Measurements from ENCODE around the gene CES3.

CES3 gene

DNA sequence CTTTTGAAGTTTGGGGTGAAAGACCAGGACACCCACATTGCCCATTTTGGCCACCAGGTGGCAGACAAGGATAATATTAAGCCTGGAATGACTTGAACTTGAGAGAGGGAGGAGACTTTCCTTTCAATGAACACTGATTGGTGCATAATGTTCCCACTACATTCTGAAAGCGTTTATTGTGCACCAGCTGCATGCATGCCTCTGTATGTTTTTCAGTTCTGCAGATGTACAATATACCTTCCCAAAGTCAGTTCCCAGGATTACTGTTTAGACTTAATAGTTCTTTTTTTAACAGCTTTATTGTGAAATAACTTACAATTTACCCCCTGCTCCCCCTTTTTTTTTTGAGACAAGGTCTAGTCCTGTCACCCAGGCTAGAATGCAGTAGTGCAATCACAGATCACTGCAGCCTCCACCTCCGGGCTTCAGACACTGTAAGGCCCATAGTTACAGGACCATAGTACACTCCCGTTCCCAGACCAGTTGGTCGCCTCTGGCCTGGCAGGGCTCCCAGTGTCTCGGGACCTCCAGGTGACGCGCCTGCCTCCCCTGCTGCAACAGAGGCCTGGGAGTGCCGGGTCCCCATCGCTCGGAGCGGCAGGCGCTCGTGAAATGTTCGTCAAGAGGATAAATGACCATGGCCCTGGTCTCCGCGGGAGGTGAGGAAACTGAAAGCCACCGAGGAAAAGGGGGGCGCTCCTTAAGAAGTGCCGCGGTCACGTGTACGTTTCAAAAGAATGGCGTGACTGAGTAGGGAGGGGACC lies 13.6 kb upstream of the CES3 start (continued):
- TF ChIP-seq, protein P1, sequence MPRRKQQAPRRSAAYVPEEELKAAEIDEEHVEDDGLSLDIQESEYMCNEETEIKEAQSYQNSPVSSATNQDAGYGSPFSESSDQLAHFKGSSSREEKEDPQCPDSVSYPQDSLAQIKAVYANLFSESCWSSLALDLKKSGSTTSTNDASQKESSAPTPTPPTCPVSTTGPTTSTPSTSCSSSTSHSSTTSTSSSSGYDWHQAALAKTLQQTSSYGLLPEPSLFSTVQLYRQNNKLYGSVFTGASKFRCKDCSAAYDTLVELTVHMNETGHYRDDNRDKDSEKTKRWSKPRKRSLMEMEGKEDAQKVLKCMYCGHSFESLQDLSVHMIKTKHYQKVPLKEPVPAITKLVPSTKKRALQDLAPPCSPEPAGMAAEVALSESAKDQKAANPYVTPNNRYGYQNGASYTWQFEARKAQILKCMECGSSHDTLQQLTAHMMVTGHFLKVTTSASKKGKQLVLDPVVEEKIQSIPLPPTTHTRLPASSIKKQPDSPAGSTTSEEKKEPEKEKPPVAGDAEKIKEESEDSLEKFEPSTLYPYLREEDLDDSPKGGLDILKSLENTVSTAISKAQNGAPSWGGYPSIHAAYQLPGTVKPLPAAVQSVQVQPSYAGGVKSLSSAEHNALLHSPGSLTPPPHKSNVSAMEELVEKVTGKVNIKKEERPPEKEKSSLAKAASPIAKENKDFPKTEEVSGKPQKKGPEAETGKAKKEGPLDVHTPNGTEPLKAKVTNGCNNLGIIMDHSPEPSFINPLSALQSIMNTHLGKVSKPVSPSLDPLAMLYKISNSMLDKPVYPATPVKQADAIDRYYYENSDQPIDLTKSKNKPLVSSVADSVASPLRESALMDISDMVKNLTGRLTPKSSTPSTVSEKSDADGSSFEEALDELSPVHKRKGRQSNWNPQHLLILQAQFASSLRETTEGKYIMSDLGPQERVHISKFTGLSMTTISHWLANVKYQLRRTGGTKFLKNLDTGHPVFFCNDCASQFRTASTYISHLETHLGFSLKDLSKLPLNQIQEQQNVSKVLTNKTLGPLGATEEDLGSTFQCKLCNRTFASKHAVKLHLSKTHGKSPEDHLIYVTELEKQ (tag by site-specific recombination; IDR thresholded peaks at IDR 0.05; ENCODE audit: borderline replicate concordance) = no peak
- no peak for TF ChIP-seq ZNF747 (tag by site-specific recombination; IDR thresholded peaks at IDR 0.05)
- TF ChIP-seq KLF16 (tag by site-specific recombination; IDR thresholded peaks at IDR 0.05) = no peak
- TF ChIP-seq ZNF791 (tag by site-specific recombination; IDR thresholded peaks at IDR 0.05) = no peak
- TF ChIP-seq, protein P2, sequence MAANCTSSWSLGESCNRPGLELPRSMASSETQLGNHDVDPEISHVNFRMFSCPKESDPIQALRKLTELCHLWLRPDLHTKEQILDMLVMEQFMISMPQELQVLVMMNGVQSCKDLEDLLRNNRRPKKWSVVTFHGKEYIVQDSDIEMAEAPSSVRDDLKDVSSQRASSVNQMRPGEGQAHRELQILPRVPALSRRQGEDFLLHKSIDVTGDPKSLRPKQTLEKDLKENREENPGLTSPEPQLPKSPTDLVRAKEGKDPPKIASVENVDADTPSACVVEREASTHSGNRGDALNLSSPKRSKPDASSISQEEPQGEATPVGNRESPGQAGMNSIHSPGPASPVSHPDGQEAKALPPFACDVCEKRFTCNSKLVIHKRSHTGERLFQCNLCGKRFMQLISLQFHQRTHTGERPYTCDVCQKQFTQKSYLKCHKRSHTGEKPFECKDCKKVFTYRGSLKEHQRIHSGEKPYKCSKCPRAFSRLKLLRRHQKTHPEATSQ (tag by site-specific recombination; IDR thresholded peaks at IDR 0.05) = no peak
- TF ChIP-seq ZNF292 (tag by site-specific recombination; IDR thresholded peaks at IDR 0.05; ENCODE audit: borderline replicate concordance, low read depth) = no peak
- TF ChIP-seq, protein P3, sequence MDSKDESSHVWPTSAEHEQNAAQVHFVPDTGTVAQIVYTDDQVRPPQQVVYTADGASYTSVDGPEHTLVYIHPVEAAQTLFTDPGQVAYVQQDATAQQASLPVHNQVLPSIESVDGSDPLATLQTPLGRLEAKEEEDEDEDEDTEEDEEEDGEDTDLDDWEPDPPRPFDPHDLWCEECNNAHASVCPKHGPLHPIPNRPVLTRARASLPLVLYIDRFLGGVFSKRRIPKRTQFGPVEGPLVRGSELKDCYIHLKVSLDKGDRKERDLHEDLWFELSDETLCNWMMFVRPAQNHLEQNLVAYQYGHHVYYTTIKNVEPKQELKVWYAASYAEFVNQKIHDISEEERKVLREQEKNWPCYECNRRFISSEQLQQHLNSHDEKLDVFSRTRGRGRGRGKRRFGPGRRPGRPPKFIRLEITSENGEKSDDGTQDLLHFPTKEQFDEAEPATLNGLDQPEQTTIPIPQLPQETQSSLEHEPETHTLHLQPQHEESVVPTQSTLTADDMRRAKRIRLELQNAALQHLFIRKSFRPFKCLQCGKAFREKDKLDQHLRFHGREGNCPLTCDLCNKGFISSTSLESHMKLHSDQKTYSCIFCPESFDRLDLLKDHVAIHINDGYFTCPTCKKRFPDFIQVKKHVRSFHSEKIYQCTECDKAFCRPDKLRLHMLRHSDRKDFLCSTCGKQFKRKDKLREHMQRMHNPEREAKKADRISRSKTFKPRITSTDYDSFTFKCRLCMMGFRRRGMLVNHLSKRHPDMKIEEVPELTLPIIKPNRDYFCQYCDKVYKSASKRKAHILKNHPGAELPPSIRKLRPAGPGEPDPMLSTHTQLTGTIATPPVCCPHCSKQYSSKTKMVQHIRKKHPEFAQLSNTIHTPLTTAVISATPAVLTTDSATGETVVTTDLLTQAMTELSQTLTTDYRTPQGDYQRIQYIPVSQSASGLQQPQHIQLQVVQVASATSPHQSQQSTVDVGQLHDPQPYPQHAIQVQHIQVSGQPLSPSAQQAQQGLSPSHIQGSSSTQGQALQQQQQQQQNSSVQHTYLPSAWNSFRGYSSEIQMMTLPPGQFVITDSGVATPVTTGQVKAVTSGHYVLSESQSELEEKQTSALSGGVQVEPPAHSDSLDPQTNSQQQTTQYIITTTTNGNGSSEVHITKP (tag by site-specific recombination; IDR thresholded peaks at IDR 0.05) = peak; percentile 83
- TF ChIP-seq ZNF112 (tag by site-specific recombination; IDR thresholded peaks at IDR 0.05) = no peak
- TF ChIP-seq, protein P4, sequence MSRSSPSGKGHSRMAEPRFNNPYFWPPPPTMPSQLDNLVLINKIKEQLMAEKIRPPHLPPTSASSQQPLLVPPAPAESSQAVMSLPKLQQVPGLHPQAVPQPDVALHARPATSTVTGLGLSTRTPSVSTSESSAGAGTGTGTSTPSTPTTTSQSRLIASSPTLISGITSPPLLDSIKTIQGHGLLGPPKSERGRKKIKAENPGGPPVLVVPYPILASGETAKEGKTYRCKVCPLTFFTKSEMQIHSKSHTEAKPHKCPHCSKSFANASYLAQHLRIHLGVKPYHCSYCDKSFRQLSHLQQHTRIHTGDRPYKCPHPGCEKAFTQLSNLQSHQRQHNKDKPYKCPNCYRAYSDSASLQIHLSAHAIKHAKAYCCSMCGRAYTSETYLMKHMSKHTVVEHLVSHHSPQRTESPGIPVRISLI (tag by site-specific recombination; IDR thresholded peaks at IDR 0.05) = no peak
- TF ChIP-seq, protein P5, sequence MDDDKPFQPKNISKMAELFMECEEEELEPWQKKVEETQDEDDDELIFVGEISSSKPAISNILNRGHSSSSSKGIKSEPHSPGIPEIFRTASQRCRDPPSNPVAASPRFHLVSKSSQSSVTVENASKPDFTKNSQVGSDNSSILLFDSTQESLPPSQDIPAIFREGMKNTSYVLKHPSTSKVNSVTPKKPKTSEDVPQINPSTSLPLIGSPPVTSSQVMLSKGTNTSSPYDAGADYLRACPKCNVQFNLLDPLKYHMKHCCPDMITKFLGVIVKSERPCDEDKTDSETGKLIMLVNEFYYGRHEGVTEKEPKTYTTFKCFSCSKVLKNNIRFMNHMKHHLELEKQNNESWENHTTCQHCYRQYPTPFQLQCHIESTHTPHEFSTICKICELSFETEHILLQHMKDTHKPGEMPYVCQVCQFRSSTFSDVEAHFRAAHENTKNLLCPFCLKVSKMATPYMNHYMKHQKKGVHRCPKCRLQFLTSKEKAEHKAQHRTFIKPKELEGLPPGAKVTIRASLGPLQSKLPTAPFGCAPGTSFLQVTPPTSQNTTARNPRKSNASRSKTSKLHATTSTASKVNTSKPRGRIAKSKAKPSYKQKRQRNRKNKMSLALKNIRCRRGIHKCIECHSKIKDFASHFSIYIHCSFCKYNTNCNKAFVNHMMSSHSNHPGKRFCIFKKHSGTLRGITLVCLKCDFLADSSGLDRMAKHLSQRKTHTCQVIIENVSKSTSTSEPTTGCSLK (tag by site-specific recombination; IDR thresholded peaks at IDR 0.05) = no peak
- TF ChIP-seq ZXDB (tag by site-specific recombination; IDR thresholded peaks at IDR 0.05) = no peak
- TF ChIP-seq ZNF2 (tag by site-specific recombination; IDR thresholded peaks at IDR 0.05) = no peak
- no peak for TF ChIP-seq ZNF266 (tag by site-specific recombination; IDR thresholded peaks at IDR 0.05; ENCODE audit: low read depth)
- TF ChIP-seq YY1 (tag by site-specific recombination; IDR thresholded peaks at IDR 0.05) = no peak
- TF ChIP-seq, protein P6, sequence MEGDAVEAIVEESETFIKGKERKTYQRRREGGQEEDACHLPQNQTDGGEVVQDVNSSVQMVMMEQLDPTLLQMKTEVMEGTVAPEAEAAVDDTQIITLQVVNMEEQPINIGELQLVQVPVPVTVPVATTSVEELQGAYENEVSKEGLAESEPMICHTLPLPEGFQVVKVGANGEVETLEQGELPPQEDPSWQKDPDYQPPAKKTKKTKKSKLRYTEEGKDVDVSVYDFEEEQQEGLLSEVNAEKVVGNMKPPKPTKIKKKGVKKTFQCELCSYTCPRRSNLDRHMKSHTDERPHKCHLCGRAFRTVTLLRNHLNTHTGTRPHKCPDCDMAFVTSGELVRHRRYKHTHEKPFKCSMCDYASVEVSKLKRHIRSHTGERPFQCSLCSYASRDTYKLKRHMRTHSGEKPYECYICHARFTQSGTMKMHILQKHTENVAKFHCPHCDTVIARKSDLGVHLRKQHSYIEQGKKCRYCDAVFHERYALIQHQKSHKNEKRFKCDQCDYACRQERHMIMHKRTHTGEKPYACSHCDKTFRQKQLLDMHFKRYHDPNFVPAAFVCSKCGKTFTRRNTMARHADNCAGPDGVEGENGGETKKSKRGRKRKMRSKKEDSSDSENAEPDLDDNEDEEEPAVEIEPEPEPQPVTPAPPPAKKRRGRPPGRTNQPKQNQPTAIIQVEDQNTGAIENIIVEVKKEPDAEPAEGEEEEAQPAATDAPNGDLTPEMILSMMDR (tag by site-specific recombination; IDR thresholded peaks at IDR 0.05) = peak; percentile 62
- TF ChIP-seq, protein P7, sequence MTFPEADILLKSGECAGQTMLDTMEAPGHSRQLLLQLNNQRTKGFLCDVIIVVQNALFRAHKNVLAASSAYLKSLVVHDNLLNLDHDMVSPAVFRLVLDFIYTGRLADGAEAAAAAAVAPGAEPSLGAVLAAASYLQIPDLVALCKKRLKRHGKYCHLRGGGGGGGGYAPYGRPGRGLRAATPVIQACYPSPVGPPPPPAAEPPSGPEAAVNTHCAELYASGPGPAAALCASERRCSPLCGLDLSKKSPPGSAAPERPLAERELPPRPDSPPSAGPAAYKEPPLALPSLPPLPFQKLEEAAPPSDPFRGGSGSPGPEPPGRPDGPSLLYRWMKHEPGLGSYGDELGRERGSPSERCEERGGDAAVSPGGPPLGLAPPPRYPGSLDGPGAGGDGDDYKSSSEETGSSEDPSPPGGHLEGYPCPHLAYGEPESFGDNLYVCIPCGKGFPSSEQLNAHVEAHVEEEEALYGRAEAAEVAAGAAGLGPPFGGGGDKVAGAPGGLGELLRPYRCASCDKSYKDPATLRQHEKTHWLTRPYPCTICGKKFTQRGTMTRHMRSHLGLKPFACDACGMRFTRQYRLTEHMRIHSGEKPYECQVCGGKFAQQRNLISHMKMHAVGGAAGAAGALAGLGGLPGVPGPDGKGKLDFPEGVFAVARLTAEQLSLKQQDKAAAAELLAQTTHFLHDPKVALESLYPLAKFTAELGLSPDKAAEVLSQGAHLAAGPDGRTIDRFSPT (tag by site-specific recombination; IDR thresholded peaks at IDR 0.05) = no peak
- TF ChIP-seq, protein P8, sequence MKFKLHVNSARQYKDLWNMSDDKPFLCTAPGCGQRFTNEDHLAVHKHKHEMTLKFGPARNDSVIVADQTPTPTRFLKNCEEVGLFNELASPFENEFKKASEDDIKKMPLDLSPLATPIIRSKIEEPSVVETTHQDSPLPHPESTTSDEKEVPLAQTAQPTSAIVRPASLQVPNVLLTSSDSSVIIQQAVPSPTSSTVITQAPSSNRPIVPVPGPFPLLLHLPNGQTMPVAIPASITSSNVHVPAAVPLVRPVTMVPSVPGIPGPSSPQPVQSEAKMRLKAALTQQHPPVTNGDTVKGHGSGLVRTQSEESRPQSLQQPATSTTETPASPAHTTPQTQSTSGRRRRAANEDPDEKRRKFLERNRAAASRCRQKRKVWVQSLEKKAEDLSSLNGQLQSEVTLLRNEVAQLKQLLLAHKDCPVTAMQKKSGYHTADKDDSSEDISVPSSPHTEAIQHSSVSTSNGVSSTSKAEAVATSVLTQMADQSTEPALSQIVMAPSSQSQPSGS (tag by site-specific recombination; IDR thresholded peaks at IDR 0.05; ENCODE audit: low read depth) = no peak
- no peak for TF ChIP-seq ZFP3 (tag by site-specific recombination; IDR thresholded peaks at IDR 0.05; ENCODE audit: low read depth)

Data from HEK293 (cell line).